Jurkat, Clone E6-1 (cell line): ENCODE results near the gene ZNF407.

Source experiments
- DNase-seq: peaks from one replicate; pipeline ENCODE4 v3.0.0-alpha.2; 2011; ENCODE audit warnings: low read depth, low spot score
- H3K4me3 ChIP-seq: 2 replicates; pipeline ENCODE4 v1.5.1; 2011; ENCODE audit warnings: mild to moderate bottlenecking, low read length, control low read depth, moderate library complexity

Gene ZNF407

GRCh38 chr18:74799542-74799941 lies 201.9 kb downstream of the ZNF407 start:
- H3K4me3 ChIP-seq: no peak overlapping the region
- DNase-seq: no peak

- no peak for DNase-seq
- H3K4me3 ChIP-seq: no peak overlapping the region
Observed at GRCh38 chr18:74800098-74800497, 202.4 kb downstream of the ZNF407 start.

- DNase-seq: no peak
- H3K4me3 ChIP-seq: no peak overlapping the region
Observed at GRCh38 chr18:74803117-74803516, 205.4 kb downstream of the ZNF407 start.

DNA sequence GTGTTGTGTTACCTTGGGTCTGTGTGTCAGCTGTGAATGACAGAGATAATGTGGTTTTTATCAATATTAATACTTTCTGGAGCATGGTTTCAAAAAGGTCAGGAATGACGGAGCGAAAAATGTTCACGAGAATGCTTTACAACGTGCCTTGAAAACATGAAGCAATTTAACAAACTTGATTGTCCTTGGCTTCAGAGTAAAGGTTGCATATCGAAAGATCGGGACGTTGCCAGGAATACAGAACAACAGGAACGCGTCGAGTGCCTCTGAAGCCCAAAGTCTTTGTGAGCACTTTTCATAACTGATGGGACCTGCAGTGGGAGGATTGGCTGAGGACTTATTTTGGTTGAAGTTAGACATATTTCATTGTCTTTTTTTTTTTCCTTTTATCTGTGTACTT lies 206.1 kb downstream of the ZNF407 start:
- no peak for DNase-seq
- H3K4me3 ChIP-seq: no peak overlapping the region

- DNase-seq: no peak
- no peak overlapping the region for H3K4me3 ChIP-seq
Observed at GRCh38 chr18:74804677-74805076, 207.0 kb downstream of the ZNF407 start.

DNA sequence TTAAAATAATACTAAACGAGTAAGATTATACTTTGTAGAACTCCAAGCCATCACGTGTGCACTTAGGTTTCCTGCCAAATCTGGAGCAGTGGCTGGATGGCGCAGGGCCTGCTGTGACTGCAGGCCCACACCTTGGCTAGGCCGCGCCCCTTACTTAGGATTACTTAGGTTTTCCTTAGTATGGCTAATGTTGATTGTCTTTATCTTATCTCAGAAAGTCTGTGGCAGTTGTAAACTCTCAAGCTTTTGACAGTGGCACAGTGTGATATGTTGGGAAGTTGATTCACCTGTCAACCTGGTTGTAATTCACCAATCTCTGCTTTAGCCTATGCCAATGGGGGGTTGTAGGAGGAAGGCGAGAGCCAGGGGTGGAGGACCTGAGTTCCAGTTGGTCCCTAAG lies 208.4 kb downstream of the ZNF407 start:
- DNase-seq: no peak
- H3K4me3 ChIP-seq: no peak overlapping the region

- DNase-seq: no peak
- no peak overlapping the region for H3K4me3 ChIP-seq
Observed at GRCh38 chr18:74806700-74807416, 209.2 kb downstream of the ZNF407 start.

DNA sequence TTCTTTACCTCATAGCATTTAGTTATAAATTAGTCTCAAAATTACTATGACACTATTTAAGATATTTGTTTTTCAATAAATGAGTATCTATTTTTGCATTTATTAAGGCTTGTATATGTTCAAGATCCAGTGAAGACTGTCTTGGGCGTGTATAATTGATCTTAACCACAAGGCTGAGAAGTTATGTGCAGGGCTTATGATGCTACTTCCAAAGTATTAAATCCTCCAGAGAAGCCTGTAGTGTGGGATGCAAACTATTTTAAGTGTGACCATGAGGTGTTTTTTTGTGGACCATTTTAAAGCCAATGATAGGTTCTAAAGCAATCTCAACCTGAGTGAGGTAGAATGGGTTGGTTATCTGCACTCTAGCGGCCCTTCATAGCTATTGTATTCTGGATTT lies 219.9 kb downstream of the ZNF407 start:
- DNase-seq: no peak
- no peak overlapping the region for H3K4me3 ChIP-seq

GRCh38 chr18:74818516-74819175 lies 221.0 kb downstream of the ZNF407 start:
- DNase-seq: no peak
- H3K4me3 ChIP-seq: no peak overlapping the region

GRCh38 chr18:74819433-74820059 lies 221.9 kb downstream of the ZNF407 start:
- DNase-seq: peak; percentile 26
- no peak overlapping the region for H3K4me3 ChIP-seq

DNA sequence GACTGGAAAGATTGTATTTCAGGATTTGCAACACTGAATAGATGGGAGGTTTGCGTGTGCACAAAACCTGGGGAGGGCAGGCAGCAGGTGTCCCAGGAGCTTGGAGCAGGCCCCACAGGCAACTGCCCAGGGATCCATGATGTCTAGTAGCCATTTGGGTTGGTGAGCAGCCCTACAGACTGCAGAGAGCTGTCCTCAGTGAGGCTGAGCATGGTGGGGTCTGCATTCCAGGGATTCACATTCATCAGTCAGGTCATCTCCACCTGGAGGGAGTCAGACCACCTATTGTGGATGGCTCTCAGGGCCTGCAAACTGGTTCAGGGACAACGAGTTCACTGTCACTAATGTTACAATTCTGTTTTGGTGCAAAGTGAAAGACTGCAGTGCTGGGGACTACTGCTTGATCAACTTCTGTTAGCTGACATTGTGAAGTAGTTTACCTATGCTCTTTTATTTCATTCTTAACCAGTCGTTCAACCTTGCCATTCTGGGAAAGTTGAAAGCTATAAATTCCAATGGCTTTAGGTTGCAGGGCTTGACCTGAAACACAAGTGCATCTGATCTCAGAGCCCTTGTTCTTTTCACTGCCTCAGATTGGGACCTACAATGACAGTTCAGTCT lies 222.6 kb downstream of the ZNF407 start:
- H3K4me3 ChIP-seq: no peak overlapping the region
- no peak for DNase-seq

DNA sequence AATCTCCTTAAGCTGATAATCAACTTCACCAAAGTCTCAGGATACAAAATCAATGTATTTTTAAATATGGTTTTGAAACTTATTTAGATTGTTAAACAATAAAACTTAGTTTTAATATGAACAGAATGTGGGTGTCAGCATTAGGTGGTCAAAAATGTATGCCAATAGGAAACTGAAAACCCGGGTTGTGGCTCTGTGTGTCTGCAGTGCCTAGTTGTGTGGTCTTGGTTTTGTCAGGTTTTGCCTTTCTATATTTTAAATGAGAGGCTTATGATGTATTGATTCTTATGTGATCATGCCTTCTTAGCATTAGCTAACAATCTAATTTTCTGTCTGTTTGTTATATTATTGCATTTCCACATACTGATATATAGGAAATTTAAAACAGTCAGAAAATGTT lies 227.8 kb downstream of the ZNF407 start:
- no peak for DNase-seq
- H3K4me3 ChIP-seq: no peak overlapping the region

DNA sequence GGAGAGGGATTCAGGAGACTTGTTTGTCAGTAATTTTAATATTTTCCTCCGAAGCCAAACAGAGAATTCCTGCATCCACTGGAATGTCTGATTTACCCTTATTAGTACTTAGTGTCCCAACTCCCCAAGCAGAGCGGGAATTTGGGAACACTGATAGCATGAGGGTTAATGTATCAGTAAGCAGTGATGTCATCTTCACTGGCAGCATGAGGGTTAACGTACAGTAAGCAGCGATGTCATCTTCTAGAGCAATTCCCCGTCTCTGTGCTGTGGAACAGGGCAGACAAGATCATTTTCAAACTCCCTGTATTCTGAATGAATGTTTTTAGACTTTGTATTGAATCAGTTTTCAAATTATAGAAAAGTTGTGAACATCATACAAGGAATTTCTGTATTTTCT lies 228.9 kb downstream of the ZNF407 start:
- no peak for DNase-seq
- no peak overlapping the region for H3K4me3 ChIP-seq

DNA sequence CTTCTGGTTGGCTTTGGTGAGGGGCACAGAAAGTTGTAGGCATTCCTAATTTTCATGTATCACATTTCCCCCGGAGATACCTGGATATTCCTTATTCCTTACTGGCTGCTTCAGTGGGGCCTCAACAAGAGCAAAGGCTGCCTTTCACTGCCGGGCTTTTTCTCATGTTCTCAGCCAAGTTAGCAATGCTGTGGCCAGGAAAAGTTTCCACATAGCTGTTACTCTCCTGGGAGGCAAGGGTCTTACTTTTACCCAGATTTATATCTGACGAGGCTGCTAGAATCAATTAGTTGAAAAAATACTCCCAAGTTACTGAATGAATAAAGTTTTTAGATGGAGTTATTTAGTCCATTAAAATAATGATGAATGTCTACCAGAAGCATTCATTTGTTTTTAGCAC lies 230.5 kb downstream of the ZNF407 start:
- DNase-seq: no peak
- no peak overlapping the region for H3K4me3 ChIP-seq

DNA sequence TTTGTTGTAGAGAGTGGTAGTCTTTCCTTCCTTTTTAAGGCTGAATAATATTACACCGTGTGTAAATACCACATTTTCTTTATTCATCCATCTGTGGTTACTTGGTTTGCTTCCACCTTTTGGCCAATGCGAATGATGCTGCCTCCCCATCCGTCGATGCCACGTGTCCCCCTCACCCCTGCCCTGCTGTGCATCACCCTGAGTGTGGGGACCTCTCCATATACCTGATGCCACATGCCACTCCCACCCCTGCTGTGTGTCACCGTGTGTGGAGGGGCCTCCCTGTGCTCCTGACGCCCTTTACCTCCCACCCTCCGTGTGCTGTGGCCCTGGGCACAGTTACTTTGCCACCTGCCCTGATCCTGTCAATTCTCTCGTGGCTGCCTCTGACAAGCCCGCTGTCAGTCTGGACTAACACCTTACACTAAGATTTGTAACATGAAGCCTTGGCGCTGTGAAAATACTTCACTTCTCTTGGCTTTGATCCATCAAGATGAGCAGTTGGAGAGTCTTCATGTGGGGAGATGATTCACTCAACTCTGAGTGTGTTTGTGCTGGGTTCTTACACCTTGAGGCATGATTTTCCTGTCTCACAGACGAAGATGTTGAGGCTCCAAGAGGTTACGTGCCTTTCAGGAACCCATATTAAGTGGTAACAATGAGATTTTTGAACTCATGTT lies 234.0 kb downstream of the ZNF407 start:
- DNase-seq: no peak
- no peak overlapping the region for H3K4me3 ChIP-seq

GRCh38 chr18:74832381-74832780 lies 234.7 kb downstream of the ZNF407 start:
- no peak for DNase-seq
- H3K4me3 ChIP-seq: no peak overlapping the region

GRCh38 chr18:74832999-74833398 lies 235.3 kb downstream of the ZNF407 start:
- H3K4me3 ChIP-seq: no peak overlapping the region
- DNase-seq: no peak

DNA sequence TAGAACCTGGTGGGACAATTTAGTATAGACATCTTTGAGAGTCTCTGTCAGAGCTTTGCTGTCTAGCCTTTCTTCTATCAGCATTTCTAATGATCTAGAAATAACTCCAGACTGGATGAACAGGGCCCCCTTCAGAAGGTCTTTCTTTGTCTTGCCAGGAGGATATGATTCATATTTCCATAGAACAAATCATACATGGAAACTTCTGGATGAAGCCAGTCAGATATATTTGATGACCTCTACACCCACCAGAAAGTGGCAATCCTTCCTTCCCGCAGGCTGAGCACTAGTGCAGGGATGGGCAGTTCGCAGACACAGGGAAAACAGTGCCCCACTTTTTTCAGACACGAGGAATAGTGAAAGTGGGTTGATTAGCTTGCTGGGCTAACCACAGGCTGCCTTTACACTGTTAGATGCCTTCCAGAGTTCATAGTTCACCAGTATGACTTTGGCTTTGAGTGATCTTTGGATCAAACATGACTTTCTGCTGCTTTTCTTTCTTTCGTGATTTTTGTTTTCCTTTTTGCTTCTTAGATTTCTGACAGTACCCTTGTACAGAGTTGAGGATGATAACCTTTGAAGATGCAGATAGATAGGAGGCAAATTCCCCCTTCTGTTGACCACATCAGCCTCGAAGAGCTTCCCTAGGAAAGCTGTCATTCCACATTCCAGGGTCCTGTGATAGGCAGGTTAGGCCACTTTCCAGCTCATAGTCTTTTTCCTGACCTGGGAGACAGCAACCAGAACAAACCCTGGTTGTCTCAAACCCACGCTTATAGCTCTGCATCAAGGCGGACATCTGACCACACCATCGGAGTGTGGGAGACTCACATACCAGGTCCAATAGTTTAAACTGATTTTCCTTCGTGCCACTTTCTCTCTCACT lies 237.0 kb downstream of the ZNF407 start:
- no peak overlapping the region for H3K4me3 ChIP-seq
- DNase-seq: no peak
